Subcutaneous adipose tissue (tissue), 4 donors: ENCODE results near the gene C19orf25. TPM values are rescaled to one million over a fixed set of nuclear protein-coding genes. Genes with fewer than 3 reads are reported as not detected.

Experiments used
- total RNA-seq, 4 donors: library from RNA; depleted of rRNA; stranded (reverse); fragments of >200 nt; gene quantifications; one replicate each; pipeline ENCODE4 v1.1.0, GENCODE V29; 2016
- TF ChIP-seq, protein P1 (sequence below): fragments of 450-650 bp; IDR thresholded peaks from one replicate; pipeline ENCODE4 v1.5.1; 2016; ENCODE audit warnings: low read depth, mild to moderate bottlenecking, control low read depth, antibody characterized with exemption, moderate library complexity

The C19orf25 gene
- total RNA-seq, 4 donors from 2014 or later, result 2.9 to 29.4 (median 19.5) TPM

DNA sequence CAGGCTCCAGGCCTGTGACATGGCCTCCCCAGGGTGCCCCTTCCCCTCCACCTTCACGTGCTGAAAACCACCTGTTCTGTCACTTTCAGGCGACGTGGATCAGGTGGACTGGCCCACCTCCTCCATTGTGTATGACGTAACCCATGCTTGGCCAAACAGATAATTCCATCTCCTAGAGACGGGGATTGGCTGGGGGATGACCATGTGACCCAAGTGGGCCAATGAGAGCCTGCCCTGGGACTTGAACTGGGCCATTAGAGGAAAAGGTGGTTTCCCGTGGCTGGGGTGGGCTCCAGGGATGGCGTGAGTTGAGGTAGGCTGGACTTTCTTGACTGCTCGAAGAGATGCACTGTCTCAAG, 37.4 kb upstream of the C19orf25 start:
- TF ChIP-seq, protein P1, sequence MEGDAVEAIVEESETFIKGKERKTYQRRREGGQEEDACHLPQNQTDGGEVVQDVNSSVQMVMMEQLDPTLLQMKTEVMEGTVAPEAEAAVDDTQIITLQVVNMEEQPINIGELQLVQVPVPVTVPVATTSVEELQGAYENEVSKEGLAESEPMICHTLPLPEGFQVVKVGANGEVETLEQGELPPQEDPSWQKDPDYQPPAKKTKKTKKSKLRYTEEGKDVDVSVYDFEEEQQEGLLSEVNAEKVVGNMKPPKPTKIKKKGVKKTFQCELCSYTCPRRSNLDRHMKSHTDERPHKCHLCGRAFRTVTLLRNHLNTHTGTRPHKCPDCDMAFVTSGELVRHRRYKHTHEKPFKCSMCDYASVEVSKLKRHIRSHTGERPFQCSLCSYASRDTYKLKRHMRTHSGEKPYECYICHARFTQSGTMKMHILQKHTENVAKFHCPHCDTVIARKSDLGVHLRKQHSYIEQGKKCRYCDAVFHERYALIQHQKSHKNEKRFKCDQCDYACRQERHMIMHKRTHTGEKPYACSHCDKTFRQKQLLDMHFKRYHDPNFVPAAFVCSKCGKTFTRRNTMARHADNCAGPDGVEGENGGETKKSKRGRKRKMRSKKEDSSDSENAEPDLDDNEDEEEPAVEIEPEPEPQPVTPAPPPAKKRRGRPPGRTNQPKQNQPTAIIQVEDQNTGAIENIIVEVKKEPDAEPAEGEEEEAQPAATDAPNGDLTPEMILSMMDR, result no peak

DNA sequence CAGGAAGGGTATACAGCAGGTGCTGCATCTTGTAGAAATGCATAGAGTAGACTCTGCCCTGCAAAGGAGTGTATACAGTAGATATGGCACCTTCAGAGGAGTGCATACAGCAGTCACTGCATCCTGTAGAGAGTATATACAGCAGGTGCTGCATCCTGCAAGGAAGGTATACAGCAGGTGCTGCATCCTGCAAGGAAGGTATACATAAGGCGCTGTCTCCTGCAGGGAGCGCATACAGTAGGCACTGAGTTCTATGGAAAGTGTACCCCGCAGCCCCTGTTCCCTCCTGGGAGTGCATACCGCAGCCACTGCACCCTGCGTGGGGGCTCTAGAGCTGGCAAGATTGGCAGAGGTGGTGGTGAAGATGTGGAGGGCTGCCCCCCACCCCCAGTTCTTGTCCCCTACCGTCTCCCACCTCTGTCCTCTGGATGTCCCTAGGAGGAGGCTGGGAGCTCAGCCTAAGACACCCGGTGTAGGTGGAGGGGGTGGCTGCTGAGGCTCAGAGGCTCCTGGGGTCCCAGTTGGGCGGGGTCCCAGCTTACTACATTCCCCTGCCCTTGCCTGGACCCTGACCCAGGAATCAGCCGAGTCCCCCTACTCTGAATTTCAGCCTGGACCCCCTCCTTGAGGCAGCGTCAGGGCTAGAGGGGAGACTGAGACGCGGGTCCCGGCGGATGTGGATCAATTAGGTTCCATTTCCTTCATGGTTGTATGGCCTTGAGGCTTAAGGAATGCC, 36.1 kb upstream of the C19orf25 start:
- TF ChIP-seq, protein P1, result no peak

GRCh38 chr19:1514295-1514661, 35.3 kb upstream of the C19orf25 start:
- TF ChIP-seq, protein P1, result no peak

DNA sequence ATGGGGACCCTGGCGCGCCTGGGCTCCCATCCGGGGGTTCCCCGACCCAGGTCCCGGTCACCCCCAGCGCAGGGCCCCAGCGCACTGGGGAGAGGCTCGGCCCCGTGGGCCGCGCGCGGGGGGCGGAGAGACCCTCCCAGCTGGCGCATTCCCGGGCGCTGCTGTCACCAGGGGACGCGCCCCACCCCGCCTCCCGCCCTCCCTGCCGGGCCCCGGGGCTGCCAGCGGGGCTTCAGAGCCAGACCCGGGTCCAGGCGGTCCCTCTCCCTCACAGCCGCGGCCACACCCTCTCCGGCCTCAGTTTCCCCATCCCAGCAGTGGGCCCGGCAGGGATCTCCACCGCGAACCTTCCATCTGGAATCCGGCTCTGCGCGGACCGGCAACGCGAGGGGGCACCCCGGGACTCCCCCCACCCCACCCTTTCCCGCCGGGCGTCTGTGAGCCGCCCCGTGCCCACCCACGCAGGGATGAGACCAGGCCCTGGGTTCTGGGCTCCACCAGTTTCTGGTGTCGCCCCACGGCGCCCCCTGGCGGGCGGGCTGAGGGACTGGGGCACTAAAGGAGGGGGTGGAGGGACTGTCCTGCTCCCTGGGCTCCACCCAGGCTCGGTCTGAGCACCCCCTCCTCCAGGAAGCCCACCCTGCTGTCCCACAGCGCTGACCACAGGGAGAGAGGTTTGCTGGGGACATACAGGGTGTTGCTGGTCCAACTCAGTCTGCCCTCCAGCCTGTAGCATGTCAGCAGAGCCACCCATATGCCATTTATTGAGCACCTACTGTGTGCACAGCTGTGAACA, 34.7 kb upstream of the C19orf25 start:
- TF ChIP-seq, protein P1, result no peak

GRCh38 chr19:1512671-1513498, 33.9 kb upstream of the C19orf25 start, which contains the start of gene ADAMTSL5:
Gene ADAMTSL5 (minus strand): TSS chr19:1513019. CDS start chr19:1510943, 2,076 bp downstream.
- TF ChIP-seq, protein P1, result no peak

DNA sequence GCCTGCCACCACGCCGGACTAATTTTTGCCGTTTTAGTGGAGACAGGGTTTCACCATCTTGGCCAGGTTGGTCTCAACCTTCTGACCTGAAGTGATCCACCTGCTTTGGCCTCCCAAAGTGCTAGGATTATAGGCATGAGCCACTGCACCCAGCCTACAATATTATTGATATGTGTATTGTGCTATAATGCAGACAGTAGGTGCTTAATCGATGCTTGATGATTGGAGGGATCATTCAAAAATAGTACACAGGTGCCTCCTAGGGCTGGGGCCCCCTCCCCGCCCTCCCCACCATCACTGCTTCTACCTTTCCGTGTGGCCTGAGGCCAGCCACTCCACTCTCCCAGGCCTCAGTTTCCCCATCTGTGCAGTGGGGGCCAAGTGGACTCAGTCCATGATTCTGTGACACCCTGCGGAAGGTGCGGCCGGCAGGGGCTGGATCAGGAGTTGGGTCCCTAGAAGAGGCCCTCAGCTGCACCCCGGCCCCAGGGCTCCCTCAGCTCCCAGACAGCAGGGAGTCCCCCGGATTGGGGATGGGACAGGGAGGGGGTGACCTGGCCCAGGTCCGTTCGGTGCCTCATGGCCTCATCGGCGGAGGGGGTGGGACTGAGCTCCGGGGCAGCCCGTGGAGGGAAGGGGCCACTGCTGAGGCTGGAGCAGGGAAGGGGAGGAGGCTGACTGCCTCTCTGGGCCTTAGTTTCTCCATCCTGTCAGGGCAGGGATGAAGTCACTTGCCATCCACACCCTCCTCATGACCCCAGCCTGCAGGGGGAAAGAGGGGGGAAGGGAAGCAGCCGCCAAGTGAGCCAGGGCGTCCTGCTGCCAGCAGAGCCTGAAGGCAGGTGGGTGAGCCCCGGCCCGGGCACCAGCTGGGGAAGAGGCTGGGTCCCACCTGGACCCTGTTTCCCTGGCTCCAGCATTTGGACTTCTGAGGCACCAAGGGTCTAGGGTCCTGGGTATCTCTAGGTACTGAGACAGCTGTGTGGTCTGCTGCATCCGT, 32.6 kb upstream of the C19orf25 start:
- TF ChIP-seq, protein P1, result no peak
